Uterus (tissue), 2 donors: Measurements from ENCODE around the gene IGF2BP1.

ENCODE experiments used
- POLR2A ChIP-seq, 2 donors: fragments of 450-650 bp; IDR thresholded peaks; one replicate each; pipeline ENCODE4 v1.6.1; 2016; ENCODE audit warnings: antibody characterized with exemption in 2 of 2, mild to moderate bottlenecking in 1 of 2, moderate library complexity in 1 of 2
- TF ChIP-seq, protein P1 (sequence below), 4 experiments: fragments of 200-600 bp in 2 of 4; fragments of 450-650 bp in 2 of 4; sonication (generic) in 2 of 4; IDR thresholded peaks; one replicate each; pipeline ENCODE4 v1.5.1; 2016 to 2019; ENCODE audit warnings: antibody characterized with exemption in 4 of 4, mild to moderate bottlenecking in 2 of 4, moderate library complexity in 1 of 4

DNA sequence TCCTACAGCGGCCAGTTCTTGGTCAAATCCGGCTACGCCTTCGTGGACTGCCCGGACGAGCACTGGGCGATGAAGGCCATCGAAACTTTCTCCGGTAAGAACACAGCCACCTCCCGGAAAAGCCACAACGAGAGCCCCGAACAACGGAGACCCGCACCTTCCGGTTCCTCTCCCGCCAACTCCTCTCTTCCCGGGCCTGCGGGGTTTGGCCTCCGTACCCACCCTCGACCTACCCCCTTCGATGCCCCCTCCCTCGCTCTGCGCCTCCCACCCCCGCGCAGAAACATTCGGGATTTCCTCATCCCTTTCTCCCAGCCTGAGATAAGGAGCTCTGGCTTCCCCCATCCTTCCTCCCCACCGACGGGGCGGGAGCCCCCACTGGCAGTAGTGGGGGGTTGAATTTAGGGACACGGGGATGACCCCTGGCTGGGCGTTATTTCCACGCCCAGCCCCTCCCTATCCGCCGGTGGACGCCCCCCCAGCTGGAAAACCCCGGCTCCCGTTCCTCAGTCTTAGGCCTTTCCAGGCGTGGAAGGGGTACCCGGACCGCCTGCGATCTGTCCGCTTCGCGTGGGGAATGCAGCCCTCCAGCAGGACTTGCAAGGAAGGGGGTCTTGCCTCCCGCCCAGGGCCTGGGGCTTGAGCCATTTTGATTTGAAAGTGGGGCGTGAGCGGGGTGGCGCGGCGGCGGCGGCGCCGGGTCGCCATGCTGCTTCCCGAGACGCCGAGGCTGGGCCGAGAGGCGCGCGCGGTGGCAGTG, 822 bp downstream of the IGF2BP1 start:
- TF ChIP-seq, protein P1, sequence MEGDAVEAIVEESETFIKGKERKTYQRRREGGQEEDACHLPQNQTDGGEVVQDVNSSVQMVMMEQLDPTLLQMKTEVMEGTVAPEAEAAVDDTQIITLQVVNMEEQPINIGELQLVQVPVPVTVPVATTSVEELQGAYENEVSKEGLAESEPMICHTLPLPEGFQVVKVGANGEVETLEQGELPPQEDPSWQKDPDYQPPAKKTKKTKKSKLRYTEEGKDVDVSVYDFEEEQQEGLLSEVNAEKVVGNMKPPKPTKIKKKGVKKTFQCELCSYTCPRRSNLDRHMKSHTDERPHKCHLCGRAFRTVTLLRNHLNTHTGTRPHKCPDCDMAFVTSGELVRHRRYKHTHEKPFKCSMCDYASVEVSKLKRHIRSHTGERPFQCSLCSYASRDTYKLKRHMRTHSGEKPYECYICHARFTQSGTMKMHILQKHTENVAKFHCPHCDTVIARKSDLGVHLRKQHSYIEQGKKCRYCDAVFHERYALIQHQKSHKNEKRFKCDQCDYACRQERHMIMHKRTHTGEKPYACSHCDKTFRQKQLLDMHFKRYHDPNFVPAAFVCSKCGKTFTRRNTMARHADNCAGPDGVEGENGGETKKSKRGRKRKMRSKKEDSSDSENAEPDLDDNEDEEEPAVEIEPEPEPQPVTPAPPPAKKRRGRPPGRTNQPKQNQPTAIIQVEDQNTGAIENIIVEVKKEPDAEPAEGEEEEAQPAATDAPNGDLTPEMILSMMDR (IDR thresholded peaks at IDR 0.05): no peak
- TF ChIP-seq POLR2A (IDR thresholded peaks at IDR 0.05): no peak
